KG1 (cell line): Measurements from ENCODE around the gene DYSF.
"Not testable (repeated sequence)": the region's sequence is repeated elsewhere in the genome, so short reads cannot be mapped to it uniquely, and the experiment has no call there.

ENCODE experiments used
- DNase-seq: peaks from one replicate; lab custom pipeline; 2025; lab: John Stamatoyannopoulos, UW

DYSF gene

GRCh38 chr2:71658256-71658655 lies 204.9 kb downstream of the DYSF start:
- DNase-seq = not testable (repeated sequence)

DNA sequence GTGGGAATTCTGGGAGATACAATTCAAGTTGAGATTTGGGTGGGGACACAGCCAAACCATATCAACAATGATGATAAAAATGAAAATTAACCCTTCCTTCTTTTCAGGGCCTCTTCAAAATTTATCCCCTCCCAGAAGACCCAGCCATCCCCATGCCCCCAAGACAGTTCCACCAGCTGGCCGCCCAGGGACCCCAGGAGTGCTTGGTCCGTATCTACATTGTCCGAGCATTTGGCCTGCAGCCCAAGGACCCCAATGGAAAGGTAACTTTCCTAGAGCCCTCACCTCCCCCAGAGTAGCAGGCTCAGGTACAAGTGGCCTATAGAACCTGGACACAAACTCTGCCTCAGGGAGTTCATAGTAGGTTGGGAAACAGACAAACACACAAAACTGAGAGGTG lies 205.4 kb downstream of the DYSF start:
- no peak for DNase-seq

GRCh38 chr2:71659868-71660518 lies 206.6 kb downstream of the DYSF start:
- DNase-seq = no peak

- DNase-seq = no peak
Observed at GRCh38 chr2:71661782-71662181, 208.4 kb downstream of the DYSF start.

DNA sequence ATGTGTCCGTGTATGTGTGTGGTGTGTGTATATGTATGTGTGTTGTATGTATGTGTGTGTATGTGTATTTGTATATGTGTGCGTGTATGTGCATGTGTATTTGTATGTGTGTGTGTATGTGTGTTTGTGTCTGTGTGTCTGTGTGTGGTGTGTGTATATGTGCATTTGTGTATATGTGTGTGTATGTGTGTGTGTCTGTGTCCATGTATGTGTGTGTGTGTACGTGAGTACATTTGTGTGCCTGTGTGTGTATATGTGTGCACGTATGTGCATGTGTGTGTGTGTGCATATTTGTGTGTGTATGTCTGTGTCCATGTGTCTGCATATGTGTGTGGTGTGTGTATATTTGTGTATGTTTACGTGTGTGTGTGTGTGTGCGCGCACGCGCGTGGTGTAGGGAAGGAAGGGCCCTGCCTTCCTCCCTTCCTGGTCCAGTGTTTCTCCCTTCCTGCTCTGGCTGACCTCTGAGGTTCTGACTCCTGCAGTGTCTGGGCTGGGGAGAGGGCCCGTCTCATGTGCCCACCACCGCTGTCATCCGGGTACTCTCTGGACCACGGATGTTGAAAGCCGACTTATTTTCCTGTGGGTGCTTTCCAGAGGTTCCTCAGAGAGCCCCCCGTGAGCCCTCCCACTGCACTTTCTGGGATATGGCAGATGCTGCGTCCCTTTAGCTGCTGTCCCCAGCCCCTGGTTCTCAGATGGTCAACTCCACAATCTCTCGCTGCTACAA lies 209.5 kb downstream of the DYSF start:
- DNase-seq = no peak

DNA sequence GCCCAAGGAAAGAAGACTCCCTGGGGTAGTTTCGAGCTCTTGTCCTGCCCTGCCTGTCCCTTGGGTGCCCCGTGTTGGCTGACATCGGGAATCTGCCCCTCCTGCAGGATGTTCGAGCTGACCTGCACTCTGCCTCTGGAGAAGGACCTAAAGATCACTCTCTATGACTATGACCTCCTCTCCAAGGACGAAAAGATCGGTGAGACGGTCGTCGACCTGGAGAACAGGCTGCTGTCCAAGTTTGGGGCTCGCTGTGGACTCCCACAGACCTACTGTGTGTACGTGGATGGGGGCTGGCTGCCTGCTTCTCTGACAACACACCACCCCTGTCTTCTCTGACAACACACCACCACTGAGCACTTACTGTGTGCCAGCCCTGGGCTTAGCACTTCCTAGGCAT lies 210.8 kb downstream of the DYSF start:
- DNase-seq = no peak

- no peak for DNase-seq
Observed at GRCh38 chr2:71665168-71666093, 212.1 kb downstream of the DYSF start.

DNA sequence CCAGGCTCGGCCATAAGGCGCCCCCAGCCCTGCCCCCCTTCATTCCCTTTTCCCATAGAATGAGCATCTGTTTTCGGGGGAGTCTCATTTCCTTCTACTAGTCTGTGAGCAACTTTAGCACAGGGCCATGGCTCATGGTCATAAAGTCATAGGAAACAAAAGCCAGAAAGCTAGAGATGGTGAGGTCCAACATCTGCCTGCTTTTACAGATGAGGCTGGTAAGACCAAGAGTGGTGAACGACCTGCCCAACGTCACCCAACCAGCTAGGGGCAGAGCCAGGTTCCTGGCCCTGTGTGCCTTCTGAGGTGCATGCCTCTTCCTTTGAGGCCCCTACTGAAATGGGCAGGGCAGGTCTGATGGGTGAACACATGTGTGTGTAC lies 212.7 kb downstream of the DYSF start:
- no peak for DNase-seq

DNA sequence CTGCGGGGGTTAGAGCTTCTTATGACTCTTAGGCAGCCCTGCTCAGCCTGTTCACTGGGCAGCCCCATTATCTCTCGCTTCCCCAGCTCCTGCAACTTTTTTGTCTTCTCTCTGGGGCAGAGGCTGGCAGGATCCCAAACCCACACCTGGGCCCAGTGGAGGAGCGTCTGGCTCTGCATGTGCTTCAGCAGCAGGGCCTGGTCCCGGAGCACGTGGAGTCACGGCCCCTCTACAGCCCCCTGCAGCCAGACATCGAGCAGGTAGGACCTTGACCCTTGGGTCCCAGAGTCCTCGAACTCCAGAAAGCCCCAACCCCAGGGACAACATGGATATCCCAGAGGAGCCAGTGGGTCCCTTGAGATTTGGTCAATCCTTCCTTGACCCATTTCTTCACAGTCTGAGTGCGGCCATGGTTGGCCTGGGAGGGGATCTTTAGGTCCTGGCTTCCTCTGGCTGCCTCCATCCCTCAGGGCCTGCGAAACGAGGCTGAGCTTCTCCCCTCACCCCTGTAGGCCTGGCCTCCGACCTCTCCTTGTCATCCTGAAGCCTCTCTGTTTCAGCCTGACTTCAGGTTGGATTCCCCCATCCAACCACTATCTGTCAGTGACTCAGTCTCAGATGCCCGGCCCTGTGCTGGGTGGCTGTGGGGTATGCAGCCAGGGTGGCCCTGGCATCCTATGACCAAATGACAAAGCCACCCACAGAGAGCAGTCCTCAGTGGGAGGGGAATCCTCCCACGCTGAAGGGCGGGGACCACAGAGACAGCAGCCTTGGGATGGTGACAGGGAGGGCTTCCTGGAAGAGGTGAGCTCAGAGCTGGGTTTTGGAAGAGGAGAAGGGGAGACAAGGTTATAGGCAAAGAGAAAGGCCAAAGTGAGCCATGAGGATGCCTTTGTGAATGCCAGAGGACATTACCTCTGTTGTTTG lies 214.2 kb downstream of the DYSF start:
- no peak for DNase-seq

- DNase-seq = no peak
Observed at GRCh38 chr2:71668326-71669057, 215.1 kb downstream of the DYSF start.

DNA sequence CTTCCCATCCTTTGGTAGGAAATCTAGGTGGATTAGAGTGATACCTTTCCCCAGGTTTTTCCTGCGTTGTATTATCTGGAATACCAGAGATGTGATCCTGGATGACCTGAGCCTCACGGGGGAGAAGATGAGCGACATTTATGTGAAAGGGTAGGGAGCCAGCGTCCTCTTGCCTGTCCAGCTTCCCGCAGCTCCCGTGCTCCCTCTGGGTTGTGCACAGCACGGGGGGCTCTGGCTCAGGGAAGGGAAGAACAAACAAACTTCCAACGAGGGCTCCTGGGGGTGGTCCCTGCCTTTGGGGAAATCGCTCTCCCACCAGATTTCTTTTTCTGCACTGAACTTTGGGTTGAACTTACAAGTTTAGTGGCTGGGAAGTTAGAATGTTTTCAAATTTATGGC lies 215.7 kb downstream of the DYSF start:
- no peak for DNase-seq

DNA sequence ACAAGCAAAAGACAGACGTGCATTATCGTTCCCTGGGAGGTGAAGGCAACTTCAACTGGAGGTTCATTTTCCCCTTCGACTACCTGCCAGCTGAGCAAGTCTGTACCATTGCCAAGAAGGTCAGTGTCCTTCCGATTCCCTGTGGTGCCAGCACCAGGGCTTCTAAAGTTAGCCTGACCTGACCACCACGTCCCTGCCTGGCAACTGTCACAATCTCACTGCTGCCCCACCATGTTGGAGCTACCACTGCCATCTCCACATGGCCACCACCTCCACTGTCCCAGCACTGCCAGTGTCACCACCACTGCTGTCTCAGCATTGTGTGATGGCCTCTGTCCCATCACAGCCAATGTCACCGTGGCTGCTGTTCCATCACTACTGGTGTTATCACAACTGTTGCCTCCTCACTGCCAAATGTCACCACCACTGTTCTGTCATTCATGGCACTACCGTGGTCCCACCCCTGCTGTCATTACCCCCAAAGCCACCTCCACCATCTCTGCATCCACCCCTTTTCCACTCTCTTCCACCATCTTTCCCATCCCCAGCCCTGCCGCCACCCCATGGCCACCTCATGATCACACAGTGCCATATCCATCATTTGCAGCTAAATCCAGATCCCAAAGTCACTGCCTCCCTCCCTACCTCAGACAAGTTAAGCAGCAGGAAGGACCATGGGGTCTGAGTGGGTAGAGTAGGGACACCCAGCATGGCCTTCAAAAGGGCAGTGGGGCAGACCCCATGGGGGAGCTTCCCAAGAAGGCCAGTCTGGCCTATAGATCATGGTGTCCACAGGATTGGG lies 216.5 kb downstream of the DYSF start:
- no peak for DNase-seq

DNA sequence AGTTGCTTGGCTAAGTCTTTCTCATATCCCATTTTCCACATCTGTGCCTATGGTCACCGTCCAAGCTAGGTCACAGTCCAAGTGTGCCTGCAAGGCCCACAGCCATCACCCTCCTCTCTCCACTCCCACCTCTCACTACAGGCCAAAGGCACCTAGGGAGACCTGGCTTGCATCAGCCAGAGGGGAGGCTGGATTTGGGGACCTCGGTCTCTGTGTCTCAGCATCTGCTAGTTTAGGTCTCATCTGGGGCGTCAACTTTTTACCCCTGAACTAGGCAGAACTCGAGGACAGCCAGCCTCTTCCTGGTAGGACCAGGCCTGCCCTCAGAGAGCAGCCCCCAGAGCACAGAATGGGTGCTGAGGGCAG lies 217.1 kb downstream of the DYSF start:
- no peak for DNase-seq

DNA sequence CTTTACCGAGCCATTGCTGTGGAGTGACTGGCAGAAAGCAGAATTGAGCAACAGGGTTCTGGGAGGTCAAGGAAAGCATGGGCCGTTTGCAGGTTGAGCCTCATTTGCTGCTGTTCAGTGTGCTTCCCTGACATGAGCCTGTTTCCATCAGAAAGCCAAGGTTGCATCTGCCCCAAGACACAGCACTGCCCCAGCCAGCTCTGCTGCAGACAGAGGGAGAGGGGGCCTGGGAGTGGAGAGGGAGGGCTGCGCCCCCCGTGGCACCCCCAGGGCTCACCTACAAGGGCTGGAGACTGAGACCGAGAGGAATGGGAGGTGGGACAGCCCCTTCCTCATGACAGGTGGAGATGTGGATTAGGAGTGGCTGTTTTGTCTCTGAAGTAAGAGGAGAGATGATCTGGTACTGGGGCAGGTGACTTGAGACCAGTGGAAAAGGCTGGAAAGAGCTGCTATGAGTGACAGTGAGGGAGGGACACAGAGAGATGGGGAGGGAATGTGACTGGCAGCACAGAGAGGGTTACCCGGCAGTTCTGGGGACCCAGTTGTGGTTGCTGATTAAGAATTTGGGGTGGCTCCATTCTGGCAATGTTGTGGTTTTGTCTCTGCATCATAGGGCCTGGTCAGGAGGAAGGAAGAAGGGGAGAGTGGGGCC lies 218.0 kb downstream of the DYSF start:
- no peak for DNase-seq

- DNase-seq = no peak
Observed at GRCh38 chr2:71671895-71672825, 218.8 kb downstream of the DYSF start.

GRCh38 chr2:71672826-71673795 lies 219.8 kb downstream of the DYSF start:
- no peak for DNase-seq

DNA sequence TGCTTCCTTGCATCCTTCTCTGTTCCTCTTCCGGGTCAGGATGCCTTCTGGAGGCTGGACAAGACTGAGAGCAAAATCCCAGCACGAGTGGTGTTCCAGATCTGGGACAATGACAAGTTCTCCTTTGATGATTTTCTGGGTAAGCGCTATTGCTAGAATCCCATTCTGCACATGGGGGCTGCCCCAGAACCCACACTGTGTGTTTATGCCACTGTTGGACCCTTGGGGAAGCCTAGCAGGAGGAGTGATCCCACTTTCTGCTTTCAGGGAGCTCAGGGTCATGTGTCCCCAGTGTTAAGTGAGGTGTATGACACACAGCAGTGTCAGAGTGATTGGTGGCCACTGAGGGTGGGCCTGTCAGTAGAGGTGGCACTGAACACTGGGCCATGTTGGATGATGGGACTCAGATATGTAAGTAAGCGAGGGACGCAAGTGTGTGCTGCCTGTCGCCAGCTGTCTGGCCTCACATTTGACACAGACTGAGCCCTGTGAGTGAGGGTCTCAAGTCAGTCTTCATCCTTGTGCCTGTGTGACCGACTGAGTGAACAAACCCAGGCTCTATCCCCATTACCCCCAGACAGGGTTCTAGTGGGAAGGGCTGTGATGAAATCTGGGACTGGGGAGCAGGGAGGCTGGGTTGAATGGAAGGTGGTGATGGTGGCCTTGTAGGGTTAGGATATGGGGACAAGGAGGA lies 220.9 kb downstream of the DYSF start:
- DNase-seq = no peak
